GM19395 (cell line): Measurements from ENCODE around the gene ACTG2.
"Not testable (repeated sequence)": the region's sequence is repeated elsewhere in the genome, so short reads cannot be mapped to it uniquely, and the experiment has no call there.

ENCODE experiments used
- ATAC-seq: cut with Tn5 transposase; IDR thresholded peaks from one replicate; pipeline ENCODE4 v1.9.1; 2021; ENCODE audit warnings: mild to moderate bottlenecking, moderate library complexity; ENCODE audit not compliant: unreplicated experiment

Gene ACTG2

GRCh38 chr2:73931531-73932500 is 39.0 kb downstream of the ACTG2 start:
- ATAC-seq: no peak

- ATAC-seq: no peak
Observed at GRCh38 chr2:73933194-73933593, 40.4 kb downstream of the ACTG2 start.

GRCh38 chr2:73935641-73936040 is 42.8 kb downstream of the ACTG2 start:
- no peak for ATAC-seq

GRCh38 chr2:73937103-73937885 is 44.5 kb downstream of the ACTG2 start:
- no peak for ATAC-seq

GRCh38 chr2:73937899-73938298 is 45.1 kb downstream of the ACTG2 start:
- no peak for ATAC-seq

- no peak for ATAC-seq
Observed at GRCh38 chr2:73938718-73939352, 46.0 kb downstream of the ACTG2 start.

GRCh38 chr2:73939419-73939818 is 46.6 kb downstream of the ACTG2 start:
- ATAC-seq: no peak

GRCh38 chr2:73940066-73940465 is 47.3 kb downstream of the ACTG2 start:
- ATAC-seq: not testable (repeated sequence)

GRCh38 chr2:73942664-73943063 is 49.9 kb downstream of the ACTG2 start:
- ATAC-seq: no peak

- ATAC-seq: no peak
Observed at GRCh38 chr2:73944714-73945113, 51.9 kb downstream of the ACTG2 start.

- no peak for ATAC-seq
Observed at GRCh38 chr2:73946215-73946614, 53.4 kb downstream of the ACTG2 start.

GRCh38 chr2:73946666-73947065 is 53.9 kb downstream of the ACTG2 start:
- no peak for ATAC-seq

GRCh38 chr2:73947412-73948018 is 54.7 kb downstream of the ACTG2 start:
- ATAC-seq: no peak

- ATAC-seq: no peak
Observed at GRCh38 chr2:73949802-73950201, 57.0 kb downstream of the ACTG2 start.

- ATAC-seq: no peak
Observed at GRCh38 chr2:73952499-73953446, 60.0 kb downstream of the ACTG2 start.

GRCh38 chr2:73956218-73956865 is 63.5 kb downstream of the ACTG2 start:
- no peak for ATAC-seq

GRCh38 chr2:73961274-73961673 is 68.5 kb downstream of the ACTG2 start:
- ATAC-seq: no peak

GRCh38 chr2:73961823-73962615 is 69.2 kb downstream of the ACTG2 start:
- no peak for ATAC-seq

GRCh38 chr2:73962798-73963197 is 70.0 kb downstream of the ACTG2 start:
- ATAC-seq: no peak
